H9 (cell line): Measurements from ENCODE around the gene ADAM30. TPM values are rescaled to one million over a fixed set of nuclear protein-coding genes. Genes with fewer than 3 reads are reported as not detected.

ENCODE experiments used
- DNase-seq: peaks from one replicate; pipeline ENCODE4 v3.0.0-alpha.2; 2017
- H2AFZ ChIP-seq: one replicate; pipeline ENCODE4 v1.6.1; 2013; ENCODE audit warnings: mild to moderate bottlenecking, low read length, control low read depth, moderate library complexity
- H2AK5ac ChIP-seq: 2 replicates; pipeline ENCODE4 v1.6.1; 2013; ENCODE audit warnings: low read length, control low read depth, mixed read lengths; ENCODE audit not compliant: insufficient read length
- H2BK120ac ChIP-seq: one replicate; pipeline ENCODE4 v1.6.1; 2013; ENCODE audit warnings: low read depth, mild to moderate bottlenecking, low read length, control low read depth, inconsistent platforms; ENCODE audit not compliant: poor library complexity, severe bottlenecking
- H2BK12ac ChIP-seq: 2 replicates; pipeline ENCODE4 v1.6.1; 2013; ENCODE audit warnings: low read length, control low read depth, mixed read lengths, low read depth; ENCODE audit not compliant: insufficient read length
- H2BK15ac ChIP-seq: 2 replicates; pipeline ENCODE4 v1.6.1; 2013; ENCODE audit warnings: low read depth, low read length, control low read depth
- H2BK20ac ChIP-seq: one replicate; pipeline ENCODE4 v1.6.1; 2013; ENCODE audit warnings: low read depth, mild to moderate bottlenecking, low read length, control low read depth, inconsistent platforms; ENCODE audit not compliant: poor library complexity, severe bottlenecking
- H2BK5ac ChIP-seq: 2 replicates; pipeline ENCODE4 v1.6.1; 2013; ENCODE audit warnings: low read length, control low read depth, mixed read lengths; ENCODE audit not compliant: insufficient read length
- H3K14ac ChIP-seq: 2 replicates; pipeline ENCODE4 v1.6.1; 2013; ENCODE audit warnings: low read length, control low read depth; ENCODE audit not compliant: insufficient read depth
- H3K18ac ChIP-seq: 2 replicates; pipeline ENCODE4 v1.6.1; 2013; ENCODE audit warnings: low read depth, mild to moderate bottlenecking, mixed read lengths, low read length, control low read depth; ENCODE audit not compliant: insufficient read length
- H3K23ac ChIP-seq: 2 replicates; pipeline ENCODE4 v1.6.1; 2013; ENCODE audit warnings: low read length, control low read depth, mixed read lengths, low read depth; ENCODE audit not compliant: insufficient read length
- H3K23me2 ChIP-seq: 2 replicates; pipeline ENCODE4 v1.6.1; 2013; ENCODE audit warnings: low read depth, mild to moderate bottlenecking, mixed read lengths, low read length, control low read depth; ENCODE audit not compliant: insufficient read length, poor library complexity, severe bottlenecking
- H3K27ac ChIP-seq: 2 replicates; pipeline ENCODE4 v1.5.1; 2013; ENCODE audit warnings: low read length, control low read depth, mixed read lengths, low read depth; ENCODE audit not compliant: insufficient read length
- H3K27me3 ChIP-seq: 2 replicates; pipeline ENCODE4 v1.6.1; 2013; ENCODE audit warnings: low read length, control low read depth, inconsistent platforms; ENCODE audit not compliant: insufficient read depth
- H3K4ac ChIP-seq: 2 replicates; pipeline ENCODE4 v1.6.1; 2013; ENCODE audit warnings: low read depth, mild to moderate bottlenecking, control low read depth, inconsistent platforms, low read length, moderate library complexity
- H3K4me1 ChIP-seq: 2 replicates; pipeline ENCODE4 v1.6.1; 2013; ENCODE audit warnings: low read length, control low read depth, inconsistent platforms; ENCODE audit not compliant: insufficient read depth
- H3K4me2 ChIP-seq: 2 replicates; pipeline ENCODE4 v1.6.1; 2013; ENCODE audit warnings: low read length, control low read depth, mixed read lengths; ENCODE audit not compliant: insufficient read length, insufficient read depth
- H3K56ac ChIP-seq: 2 replicates; pipeline ENCODE4 v1.6.1; 2013; ENCODE audit warnings: low read depth, mild to moderate bottlenecking, mixed read lengths, low read length, control low read depth; ENCODE audit not compliant: insufficient read length
- H3K79me1 ChIP-seq: 2 replicates; pipeline ENCODE4 v1.6.1; 2013; ENCODE audit warnings: low read depth, mild to moderate bottlenecking, moderate library complexity, low read length, control low read depth, inconsistent platforms; ENCODE audit not compliant: insufficient read depth, poor library complexity, severe bottlenecking
- H3K79me2 ChIP-seq: 2 replicates; pipeline ENCODE4 v1.6.1; 2013; ENCODE audit warnings: low read length, control low read depth, inconsistent platforms; ENCODE audit not compliant: insufficient read depth
- H3K9ac ChIP-seq: 2 replicates; pipeline ENCODE4 v1.6.1; 2013; ENCODE audit warnings: low read length, control low read depth, mixed read lengths; ENCODE audit not compliant: insufficient read length; ENCODE audit errors: extremely low read depth
- H3K9me3 ChIP-seq: one replicate; pipeline ENCODE4 v1.6.1; 2013; ENCODE audit warnings: low read depth, low read length, inconsistent platforms; ENCODE audit not compliant: control insufficient read depth
- H3T11ph ChIP-seq: one replicate; pipeline ENCODE4 v1.6.1; 2013; ENCODE audit warnings: mild to moderate bottlenecking, low read length, control low read depth, inconsistent platforms
- H4K20me1 ChIP-seq: one replicate; pipeline ENCODE4 v1.6.1; 2013; ENCODE audit not compliant: control insufficient read depth, insufficient read length, insufficient read depth
- H4K5ac ChIP-seq: 2 replicates; pipeline ENCODE4 v1.6.1; 2013; ENCODE audit warnings: low read depth, mild to moderate bottlenecking, mixed read lengths, low read length, control low read depth; ENCODE audit not compliant: insufficient read length
- H4K8ac ChIP-seq: replicated peaks from 2 replicates; pipeline ENCODE4 v1.6.1; 2013; ENCODE audit warnings: low read length, control low read depth, mixed read lengths, low read depth; ENCODE audit not compliant: insufficient read length
- H4K91ac ChIP-seq: 2 replicates; pipeline ENCODE4 v1.6.1; 2013; ENCODE audit warnings: low read depth, mild to moderate bottlenecking, moderate library complexity, mixed read lengths, low read length, control low read depth; ENCODE audit not compliant: insufficient read length
- H3K27ac Mint-ChIP-seq, 3 experiments: 2 replicates in 2 of 3; 3 replicates in 1 of 3; pipeline ENCODE4 v1.8.0; 2020 to 2021; ENCODE audit warnings: mixed read lengths in 3 of 3, mild to moderate bottlenecking in 1 of 3, moderate library complexity in 1 of 3
- H3K27me3 Mint-ChIP-seq: 2 replicates; pipeline ENCODE4 v1.8.0; 2021; ENCODE audit warnings: low read depth, mild to moderate bottlenecking, moderate library complexity, mixed read lengths
- H3K36me3 Mint-ChIP-seq, 3 experiments: 2 replicates in 2 of 3; 3 replicates in 1 of 3; pipeline ENCODE4 v1.8.0; 2020 to 2021; ENCODE audit warnings: low read depth in 3 of 3, mixed read lengths in 3 of 3; ENCODE audit not compliant: insufficient read depth in 1 of 3
- H3K4me1 Mint-ChIP-seq, 2 experiments: 2 replicates each; pipeline ENCODE4 v1.8.0; 2020; ENCODE audit warnings: mixed read lengths in 2 of 2
- H3K4me3 Mint-ChIP-seq, 2 experiments: 2 replicates in 1 of 2; 3 replicates in 1 of 2; pipeline ENCODE4 v1.8.0; 2020 to 2021; ENCODE audit warnings: mild to moderate bottlenecking in 2 of 2, mixed read lengths in 2 of 2, moderate library complexity in 1 of 2
- H3K9me3 Mint-ChIP-seq, 2 experiments: 2 replicates in 1 of 2; 3 replicates in 1 of 2; pipeline ENCODE4 v1.8.0; 2020; ENCODE audit warnings: mild to moderate bottlenecking in 2 of 2, mixed read lengths in 2 of 2, moderate library complexity in 1 of 2
- CTCF ChIP-seq: fragments of 200-600 bp; sonication (generic); conservative IDR thresholded peaks from 3 replicates; pipeline ENCODE4 v1.8.0; 2021; ENCODE audit warnings: antibody characterized with exemption, mild to moderate bottlenecking
- WGBS: extraction: QIAGEN DNeasy Blood & Tissue Kit; methylation state at CpG from one replicate; pipeline ENCODE4 v1.1.7; 2013; ENCODE audit warnings: missing lambda C conversion rate, low lambda C conversion rate, mixed read lengths; ENCODE audit not compliant: insufficient read length; ENCODE audit errors: extremely low coverage; 5-methylcytosine and 5-hydroxymethylcytosine counted together
- total RNA-seq: library from RNA; stranded (reverse); gene quantifications from 2 replicates; pipeline ENCODE4 v1.2.1, GENCODE V29; 2021

The ADAM30 gene
- total RNA-seq, 1 experiment from 2014 or later = not detected

GRCh38 chr1:119941392-119941791 is 45.1 kb upstream of the ADAM30 start:
- Mint-ChIP-seq H3K27ac (no peak overlapping the region), H3K9me3 (no peaks in the 10 kb centered on the region), H3K27me3 (no peaks in the 10 kb centered on the region), H3K4me3 (no peak overlapping the region), H3K36me3 (peaks cover 6 to 20% (median 9%) of the 10 kb centered on the region in 3 experiments; a peak in 6 of 7 replicates), H3K4me1 (peaks cover 5 to 6% of the 10 kb centered on the region in 2 experiments)
- H3K4me1 ChIP-seq = no peaks in the 10 kb centered on the region
- H2BK20ac ChIP-seq = no peak overlapping the region
- H4K8ac ChIP-seq = no peak overlapping the region
- WGBS = no CpG with 5 or more reads among the region's 4 CpGs
- no peak overlapping the region for H2AFZ ChIP-seq
- H3K79me1 ChIP-seq = no peaks in the 10 kb centered on the region
- H3K27ac ChIP-seq = no peak overlapping the region
- H4K91ac ChIP-seq = no peak overlapping the region
- H2AK5ac ChIP-seq = no peak overlapping the region
- H3T11ph ChIP-seq = no peak overlapping the region
- no peak overlapping the region for H2BK5ac ChIP-seq
- H3K9me3 ChIP-seq = no peaks in the 10 kb centered on the region
- H3K4ac ChIP-seq = no peak overlapping the region
- no peak for DNase-seq
- no peak overlapping the region for H3K9ac ChIP-seq
- no peaks in the 10 kb centered on the region for H3K27me3 ChIP-seq
- H3K18ac ChIP-seq = no peak overlapping the region
- no peak overlapping the region for H3K4me2 ChIP-seq
- H3K79me2 ChIP-seq = no peaks in the 10 kb centered on the region
- H4K20me1 ChIP-seq = no peaks in the 10 kb centered on the region
- H3K14ac ChIP-seq = no peak overlapping the region
- no peak overlapping the region for H3K56ac ChIP-seq
- TF ChIP-seq CTCF = no peak
- no peak overlapping the region for H2BK120ac ChIP-seq
- H2BK12ac ChIP-seq = no peak overlapping the region
- H4K5ac ChIP-seq = no peak overlapping the region
- no peaks in the 10 kb centered on the region for H3K23me2 ChIP-seq
- H3K23ac ChIP-seq = no peak overlapping the region
- H2BK15ac ChIP-seq = no peak overlapping the region
